GM21529 (cell line): Measurements from ENCODE around the gene DENND5B.

Source experiments
- ATAC-seq: cut with Tn5 transposase; IDR thresholded peaks from one replicate; pipeline ENCODE4 v1.9.1; 2021; ENCODE audit not compliant: unreplicated experiment

Gene DENND5B

DNA sequence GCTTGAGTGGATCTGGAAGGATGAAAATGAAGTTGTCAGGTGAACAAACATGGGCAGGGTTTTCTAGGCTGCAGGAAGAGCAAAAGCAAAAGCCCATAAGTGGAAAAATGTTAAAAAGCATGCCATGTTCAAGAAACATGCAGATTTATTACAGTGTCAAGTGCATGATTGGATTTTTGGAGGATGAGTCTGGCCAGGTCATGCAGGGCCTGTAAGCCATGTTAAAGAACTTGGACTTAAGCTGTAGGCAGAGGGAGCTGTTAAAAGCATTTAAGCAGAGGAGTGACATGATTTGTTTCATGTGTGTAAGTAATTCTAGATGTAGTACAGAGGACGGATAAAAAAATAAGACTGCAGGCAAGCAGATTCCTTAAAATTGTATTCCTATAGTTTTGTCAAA is 248.7 kb downstream of the DENND5B start:
- no peak for ATAC-seq

DNA sequence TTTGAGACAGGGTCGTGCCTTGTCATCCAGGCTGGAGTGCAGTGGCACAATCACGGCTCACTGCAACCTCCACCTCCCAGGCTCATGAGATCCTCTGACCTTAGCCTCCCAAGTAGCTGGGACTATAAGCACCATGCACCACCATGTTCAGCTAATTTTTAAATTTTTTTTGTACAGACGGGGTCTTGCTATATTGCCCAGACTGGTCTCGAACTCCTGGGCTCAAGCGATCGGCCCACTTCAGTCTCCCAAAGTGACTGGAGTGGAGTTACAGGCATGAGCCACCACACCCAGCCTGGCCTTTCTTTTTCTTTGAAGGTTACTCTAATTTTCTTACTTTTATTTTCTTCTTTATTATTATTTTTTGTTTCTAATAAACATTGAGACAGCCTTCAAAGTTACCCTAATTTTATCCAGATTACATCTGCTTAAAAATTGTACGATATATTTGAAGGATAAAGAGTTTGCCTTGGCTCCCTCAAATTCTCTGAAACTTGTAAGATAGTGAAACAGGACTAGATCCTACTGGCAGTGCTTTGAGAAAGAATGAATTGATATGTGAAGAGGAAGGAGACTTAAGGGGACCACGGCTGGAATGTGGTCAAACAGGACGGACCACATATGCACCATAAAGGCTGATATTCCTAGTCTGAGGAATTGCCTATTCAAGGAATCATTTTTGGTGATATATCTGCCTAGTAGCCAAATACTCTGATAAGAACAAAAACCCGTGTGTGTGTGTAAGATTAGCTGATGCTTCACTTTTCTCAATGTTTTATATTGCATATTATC is 250.9 kb downstream of the DENND5B start:
- no peak for ATAC-seq

DNA sequence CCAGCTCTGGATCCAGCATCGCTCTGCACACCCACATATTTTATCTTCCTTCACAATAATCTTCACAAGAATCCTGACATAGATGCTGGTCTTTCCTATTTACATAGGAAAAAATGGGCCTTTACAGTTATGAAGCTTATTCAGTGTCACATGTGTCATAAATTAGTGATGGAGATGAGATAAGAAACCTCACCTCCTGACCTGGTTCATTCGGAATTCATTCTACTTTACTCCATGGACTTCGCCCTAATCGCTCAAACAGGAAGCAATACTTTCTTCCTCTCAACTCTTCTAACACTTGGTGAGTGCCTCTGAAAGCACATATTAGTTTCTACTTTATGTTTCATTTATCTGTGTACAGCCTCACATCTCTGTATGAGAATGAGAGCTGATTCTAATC is 253.0 kb downstream of the DENND5B start:
- ATAC-seq, result no peak
